Measurements from ENCODE around the gene DDX6.
A peak's percentile ranks its signal among the peaks of the same experiment; 100 is the strongest.
"Not testable (repeated sequence)": the region's sequence is repeated elsewhere in the genome, so short reads cannot be mapped to it uniquely, and the experiment has no call there.

DDX6 gene

DNA sequence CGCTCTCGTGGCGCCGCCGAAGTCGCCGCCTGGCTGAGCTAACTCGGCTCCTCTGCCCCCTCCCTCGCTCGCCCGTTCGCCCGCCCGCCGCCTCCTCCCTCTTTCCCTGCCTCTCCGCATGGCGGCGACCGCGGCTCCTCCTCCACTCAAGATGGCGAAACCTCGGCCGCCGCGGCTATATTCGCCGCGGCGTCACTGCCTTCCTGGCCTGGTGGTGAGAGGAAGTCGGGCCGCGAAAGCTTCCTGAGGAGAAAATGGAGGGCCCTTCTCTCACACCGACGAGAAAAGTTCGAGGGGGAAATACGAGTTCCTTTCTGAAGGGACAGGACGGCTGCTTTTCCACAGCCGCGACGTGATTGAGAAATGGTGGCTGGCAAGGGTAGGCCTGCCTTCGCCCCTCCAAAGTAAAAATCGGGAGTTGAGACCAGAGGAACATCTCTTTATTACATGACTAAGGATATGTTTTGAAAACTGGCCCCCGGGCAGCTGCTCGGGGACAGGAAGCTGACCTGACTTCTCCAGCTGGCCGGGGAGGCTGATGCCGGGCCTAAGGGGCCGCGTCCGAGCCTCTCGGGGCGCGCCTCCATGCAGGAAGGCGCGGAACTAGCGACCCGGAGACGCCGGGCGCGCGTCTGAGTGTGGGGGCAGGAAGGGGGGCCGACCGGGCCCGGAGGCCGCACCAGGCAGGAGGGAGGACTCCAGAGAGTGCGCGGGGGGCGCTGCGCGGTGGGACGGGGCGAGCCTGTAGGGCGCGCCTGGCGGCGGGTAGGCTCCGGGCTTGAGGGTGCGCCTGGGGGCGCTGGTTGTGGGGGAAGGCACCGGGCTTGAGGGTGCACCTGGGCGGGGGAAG, at the start of gene DDX6:
TSS of gene DDX6 (minus strand) at position 54 of the 850 bp plus-strand sequence. CDS start 4,913 bp downstream, outside the sequence.
- DNase-seq (ENCODE audit: low spot score) = peak; percentile 50

DNA sequence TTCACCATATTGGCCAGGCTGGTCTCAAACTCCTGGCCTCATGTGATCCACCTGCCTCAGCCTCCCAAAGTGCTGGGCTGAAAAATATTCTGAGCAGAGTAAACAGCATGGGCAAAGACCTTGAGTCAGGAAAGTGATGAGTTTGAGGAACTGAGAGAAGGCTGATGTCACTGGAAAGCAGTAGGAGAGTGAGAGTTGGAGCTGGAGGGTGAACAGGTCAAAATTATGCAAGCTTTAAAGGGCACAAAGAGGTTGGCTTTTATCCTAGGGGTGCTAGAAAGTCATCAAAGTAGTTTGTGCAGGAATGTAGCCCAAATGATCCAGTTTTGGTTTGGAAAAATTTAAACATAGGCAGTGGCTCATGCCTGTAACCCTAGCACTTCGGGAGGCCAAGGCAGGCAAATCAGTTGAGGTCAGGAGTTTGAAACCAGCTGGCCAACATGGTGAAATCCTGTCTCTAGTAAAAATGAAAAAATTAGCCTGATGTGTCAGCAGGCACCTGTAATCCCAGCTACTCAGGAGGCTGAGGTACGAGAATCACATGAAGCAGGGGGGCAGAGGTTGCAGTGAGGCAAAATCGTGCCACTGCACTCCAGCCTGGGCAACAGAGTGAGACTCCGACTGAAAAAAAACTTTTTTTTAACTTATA, 48.1 kb upstream of the DDX6 start:
- no peak for DNase-seq (ENCODE audit: low spot score)

DNA sequence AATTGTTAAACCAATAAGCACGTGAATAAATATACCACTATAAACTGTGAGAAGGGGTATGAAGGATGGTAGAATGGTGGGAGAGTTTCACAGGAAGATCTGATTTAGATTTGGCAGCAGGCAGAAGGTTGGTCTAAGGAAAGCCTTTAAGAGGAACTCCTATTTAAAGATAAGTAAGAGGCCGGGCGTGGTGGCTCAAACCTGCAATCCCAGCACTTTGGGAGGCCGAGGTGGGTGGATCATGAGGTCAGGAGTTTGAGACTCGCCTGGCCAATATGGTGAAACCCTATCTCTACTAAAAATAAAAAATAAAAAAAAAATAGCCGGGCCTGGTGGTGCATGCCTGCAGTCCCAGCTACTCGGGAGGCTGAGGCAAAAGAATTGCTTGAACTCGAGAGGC, 46.9 kb upstream of the DDX6 start:
- DNase-seq (ENCODE audit: low spot score) = no peak

DNA sequence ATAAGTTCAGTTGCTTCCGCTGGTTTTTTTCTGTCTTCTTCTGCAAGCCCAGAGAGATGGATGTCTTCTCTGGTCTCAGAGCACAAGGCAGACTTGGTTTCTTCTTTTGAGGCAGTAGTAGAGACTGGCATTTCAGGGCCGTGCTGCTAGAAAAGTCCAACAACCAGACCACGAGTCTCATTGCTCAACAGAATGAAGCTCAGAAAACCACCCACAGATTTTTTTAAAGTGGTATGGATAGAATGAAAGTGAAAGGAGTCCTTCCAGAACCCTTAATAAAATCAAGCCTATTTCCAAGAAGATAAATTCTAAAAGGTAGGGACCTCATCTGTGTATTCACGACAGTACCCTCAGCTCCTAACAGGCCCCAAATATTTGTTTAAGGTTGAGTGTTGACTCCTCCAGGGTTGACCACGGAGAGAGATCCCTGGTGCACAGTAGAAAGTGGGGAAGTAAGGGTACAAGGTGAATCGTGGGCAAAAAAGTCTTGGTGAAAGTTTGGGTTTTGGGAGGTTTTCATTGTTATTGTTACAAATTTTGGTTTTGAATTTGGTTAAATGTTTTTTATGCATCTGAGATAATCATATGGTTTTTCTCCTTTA, 43.6 kb upstream of the DDX6 start:
- DNase-seq (ENCODE audit: low spot score) = no peak

- DNase-seq (ENCODE audit: low spot score) = no peak
These were observed 36.2 kb upstream of the DDX6 start for GRCh38 chr11:118827118-118827517.

GRCh38 chr11:118822936-118823510, 32.1 kb upstream of the DDX6 start:
- not testable (repeated sequence) for DNase-seq (ENCODE audit: low spot score)

- no peak for DNase-seq (ENCODE audit: low spot score)
These were observed 29.7 kb upstream of the DDX6 start for GRCh38 chr11:118820412-118821357.

- not testable (repeated sequence) for DNase-seq (ENCODE audit: low spot score)
These were observed 29.0 kb upstream of the DDX6 start for GRCh38 chr11:118820025-118820379.

- DNase-seq (ENCODE audit: low spot score) = no peak
These were observed 28.5 kb upstream of the DDX6 start for GRCh38 chr11:118819334-118820024.

DNA sequence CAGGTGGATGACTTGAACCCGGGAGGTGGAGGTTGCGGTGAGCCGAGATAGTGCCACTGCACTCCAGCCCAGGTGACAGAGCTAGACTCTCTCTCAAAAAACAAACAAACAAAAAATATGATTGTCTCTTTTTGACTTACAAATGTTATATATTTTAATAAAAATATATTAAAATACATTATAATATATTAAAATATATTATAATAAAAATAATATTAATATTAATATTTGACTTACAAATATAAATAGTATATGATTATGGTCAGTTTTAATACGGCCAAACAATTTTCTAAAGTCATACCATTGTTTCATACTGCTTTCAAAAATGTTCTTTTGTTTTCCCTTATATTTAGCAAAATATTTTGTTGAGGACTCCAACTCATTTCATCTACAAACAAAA, 27.2 kb upstream of the DDX6 start:
- no peak for DNase-seq (ENCODE audit: low spot score)

DNA sequence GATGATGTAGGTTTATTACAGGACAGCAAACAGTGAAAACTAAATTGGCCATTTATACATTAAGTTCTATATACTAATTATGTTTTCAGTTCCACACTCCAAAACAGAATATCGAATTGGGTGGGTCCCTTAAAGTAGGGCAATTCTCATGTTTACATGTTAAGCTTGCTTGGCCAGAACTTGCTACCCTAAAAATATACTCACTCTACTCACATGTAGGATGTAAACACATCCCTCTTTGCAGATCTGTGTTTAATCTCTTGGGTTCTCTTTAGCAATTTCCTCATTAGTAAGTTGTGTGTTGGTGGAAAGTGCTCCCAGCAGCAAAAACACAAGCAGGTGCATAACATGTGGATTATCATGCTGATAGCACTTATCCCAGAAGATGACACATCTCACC, 22.6 kb upstream of the DDX6 start:
- DNase-seq (ENCODE audit: low spot score) = no peak

- DNase-seq (ENCODE audit: low spot score) = no peak
These were observed 21.5 kb upstream of the DDX6 start for GRCh38 chr11:118812485-118812884.

GRCh38 chr11:118807800-118808778, 17.1 kb upstream of the DDX6 start:
- no peak for DNase-seq (ENCODE audit: low spot score)

DNA sequence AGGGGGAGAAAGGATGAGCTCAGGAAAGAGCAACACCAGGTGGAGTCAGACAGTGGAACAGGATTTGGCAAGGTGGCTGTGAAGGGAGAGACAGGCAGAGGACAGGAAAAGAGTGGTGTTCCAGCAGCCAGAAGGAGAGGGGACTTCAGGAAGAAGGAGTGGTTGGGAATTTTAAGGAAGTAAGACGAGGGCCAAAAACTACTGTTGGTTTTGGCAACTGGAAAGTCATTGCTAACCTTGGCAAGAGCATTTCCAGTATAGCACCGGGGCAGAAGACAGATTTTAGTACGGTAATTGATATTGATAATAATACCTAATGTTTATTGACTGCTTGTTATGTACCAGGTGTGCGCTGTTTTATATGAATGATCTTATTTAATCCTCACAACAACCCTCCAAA, 15.4 kb upstream of the DDX6 start:
- no peak for DNase-seq (ENCODE audit: low spot score)

DNA sequence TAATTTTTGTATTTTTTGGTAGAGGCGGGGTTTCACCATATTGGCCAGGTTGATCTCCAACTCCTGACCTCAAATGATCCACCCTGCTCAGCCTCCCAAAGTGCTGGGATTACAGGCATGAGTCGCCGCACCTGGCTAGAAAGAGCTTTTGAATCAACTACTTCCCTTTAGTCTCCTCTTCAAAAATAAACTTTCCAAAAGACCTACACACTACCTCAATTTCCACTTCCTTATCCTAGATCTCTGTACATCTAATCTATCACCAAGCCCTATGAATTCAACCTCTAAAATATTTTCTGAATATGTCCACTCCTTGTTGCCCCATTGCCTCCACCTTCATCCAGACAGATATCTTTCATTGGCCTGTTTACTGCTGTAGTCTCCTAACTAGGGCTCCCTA, 13.1 kb upstream of the DDX6 start:
- no peak for DNase-seq (ENCODE audit: low spot score)

DNA sequence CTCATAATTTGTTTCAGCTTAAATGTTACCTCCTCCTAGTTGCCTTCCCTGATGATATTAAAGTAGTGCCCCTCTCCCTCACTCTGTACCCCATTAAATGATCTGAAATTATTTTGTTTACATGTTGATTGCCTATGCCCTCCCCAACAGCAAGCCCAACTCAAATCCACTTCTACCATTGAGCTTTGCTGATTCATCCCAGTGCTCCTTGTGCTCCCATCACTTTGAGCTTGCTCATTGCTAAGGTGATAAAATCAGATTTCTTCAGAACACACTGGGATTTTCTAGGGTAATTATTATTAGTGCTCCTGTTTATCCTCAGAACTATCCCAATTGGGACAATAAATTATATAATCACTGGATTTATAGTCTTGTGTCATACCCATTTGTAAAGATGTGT, 8.4 kb upstream of the DDX6 start:
- DNase-seq (ENCODE audit: low spot score) = no peak

DNA sequence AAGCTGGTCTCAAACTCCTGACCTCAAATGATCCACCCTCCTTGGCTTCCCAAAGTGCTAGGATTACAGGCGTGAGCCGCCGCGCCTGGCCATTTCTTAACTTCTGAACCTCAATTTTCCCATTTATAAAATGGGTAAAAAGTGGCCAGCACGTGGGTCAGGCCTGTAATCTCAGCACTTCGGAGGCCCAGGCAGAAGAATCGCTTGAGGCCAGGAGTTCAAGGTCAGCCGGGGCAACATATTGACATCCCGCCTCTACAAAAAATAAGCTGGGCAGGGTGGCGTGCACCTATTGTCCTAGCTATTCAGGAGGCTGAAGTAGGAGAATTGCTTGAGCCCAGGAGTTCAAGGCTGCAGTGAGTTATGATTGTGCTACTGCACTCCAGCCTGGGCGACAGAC, 6.5 kb upstream of the DDX6 start:
- no peak for DNase-seq (ENCODE audit: low spot score)

DNA sequence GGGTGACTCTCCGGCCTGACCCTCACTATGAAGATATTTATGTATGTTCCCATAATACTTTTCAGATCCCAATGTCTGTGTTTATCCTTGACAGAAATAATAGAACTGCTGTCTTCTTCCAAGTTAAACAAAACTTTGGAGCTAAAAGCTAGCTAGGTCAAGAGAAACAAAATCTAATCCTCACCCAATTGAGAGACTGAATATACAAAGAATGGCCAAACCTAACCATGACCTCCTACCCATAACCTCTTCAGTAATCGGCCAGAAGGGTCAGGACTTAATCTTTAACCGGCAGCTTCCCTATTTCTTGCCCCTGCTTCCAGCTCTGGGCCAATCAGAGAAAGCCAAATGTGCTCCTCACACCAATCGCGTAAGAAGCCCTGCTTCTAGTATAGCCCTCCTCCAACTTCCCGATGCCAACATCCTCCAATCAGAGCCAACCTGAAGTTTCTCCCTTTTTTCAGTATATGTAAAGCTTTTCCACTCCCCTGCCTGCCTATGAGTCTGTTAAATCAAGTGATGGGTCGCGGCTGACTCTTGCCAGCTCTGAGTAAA, 1.7 kb upstream of the DDX6 start:
- DNase-seq (ENCODE audit: low spot score) = peak; percentile 64

DNA sequence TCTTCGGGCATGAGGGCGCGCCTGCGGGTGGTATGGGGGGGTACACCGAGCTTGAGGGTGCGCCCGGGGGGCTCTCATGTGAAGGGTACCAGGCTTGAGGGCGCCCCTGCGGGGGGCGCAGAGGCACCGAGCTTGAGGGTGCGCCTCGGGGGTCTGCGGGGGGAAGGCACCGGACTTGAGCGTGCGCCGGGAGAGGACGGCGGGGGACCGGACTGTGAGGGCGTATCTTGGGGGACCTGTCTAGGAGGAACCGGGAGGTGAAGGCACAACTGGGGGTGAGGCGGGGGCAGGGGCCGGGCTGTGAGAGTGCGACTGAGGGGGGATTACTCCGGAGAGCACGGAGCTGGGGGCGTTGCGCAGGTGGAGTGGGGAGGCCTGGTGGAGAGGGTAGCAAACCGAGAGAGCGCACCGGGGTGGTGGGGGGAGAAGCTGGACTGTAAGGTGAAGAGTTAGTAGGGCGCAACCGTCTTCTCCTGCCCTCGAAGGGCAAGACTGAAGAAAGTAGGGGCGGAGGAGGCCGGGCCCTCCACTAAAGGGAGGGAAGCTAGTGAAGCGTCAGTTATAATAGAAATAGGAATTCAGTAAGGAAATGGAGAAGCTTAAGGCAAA, 1.1 kb upstream of the DDX6 start:
- DNase-seq (ENCODE audit: low spot score) = no peak
